ENCODE results near the gene DNASE1L2.

DNA sequence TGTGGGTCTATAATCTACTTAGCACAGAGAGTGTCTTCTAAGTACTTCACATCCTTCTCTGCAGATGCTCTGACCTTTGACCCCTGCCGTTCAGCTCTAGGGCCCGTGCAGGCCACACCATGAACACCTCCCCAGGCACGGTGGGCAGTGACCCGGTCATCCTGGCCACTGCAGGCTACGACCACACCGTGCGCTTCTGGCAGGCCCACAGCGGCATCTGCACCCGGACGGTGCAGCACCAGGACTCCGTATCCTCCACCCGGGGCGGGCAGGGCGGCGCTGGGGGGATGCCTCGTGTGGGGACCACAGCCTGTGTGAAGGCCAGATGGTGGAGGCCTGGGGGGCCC is 30.3 kb upstream of the DNASE1L2 start:
- TF ChIP-seq, protein P1, sequence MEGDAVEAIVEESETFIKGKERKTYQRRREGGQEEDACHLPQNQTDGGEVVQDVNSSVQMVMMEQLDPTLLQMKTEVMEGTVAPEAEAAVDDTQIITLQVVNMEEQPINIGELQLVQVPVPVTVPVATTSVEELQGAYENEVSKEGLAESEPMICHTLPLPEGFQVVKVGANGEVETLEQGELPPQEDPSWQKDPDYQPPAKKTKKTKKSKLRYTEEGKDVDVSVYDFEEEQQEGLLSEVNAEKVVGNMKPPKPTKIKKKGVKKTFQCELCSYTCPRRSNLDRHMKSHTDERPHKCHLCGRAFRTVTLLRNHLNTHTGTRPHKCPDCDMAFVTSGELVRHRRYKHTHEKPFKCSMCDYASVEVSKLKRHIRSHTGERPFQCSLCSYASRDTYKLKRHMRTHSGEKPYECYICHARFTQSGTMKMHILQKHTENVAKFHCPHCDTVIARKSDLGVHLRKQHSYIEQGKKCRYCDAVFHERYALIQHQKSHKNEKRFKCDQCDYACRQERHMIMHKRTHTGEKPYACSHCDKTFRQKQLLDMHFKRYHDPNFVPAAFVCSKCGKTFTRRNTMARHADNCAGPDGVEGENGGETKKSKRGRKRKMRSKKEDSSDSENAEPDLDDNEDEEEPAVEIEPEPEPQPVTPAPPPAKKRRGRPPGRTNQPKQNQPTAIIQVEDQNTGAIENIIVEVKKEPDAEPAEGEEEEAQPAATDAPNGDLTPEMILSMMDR (IDR thresholded peaks at IDR 0.05), result no peak
- TF ChIP-seq POLR2AphosphoS5 (IDR thresholded peaks at IDR 0.05), result no peak
- TF ChIP-seq POLR2A (IDR thresholded peaks at IDR 0.05), result no peak

All from suprapubic skin (tissue), 4 donors.